H1 (cell line): ENCODE measurements around the gene ACAP3. TPM values are rescaled to one million over a fixed set of nuclear protein-coding genes. Genes with fewer than 3 reads are reported as not detected.

Experiments
- BRCA1 ChIP-seq: IDR thresholded peaks from 2 replicates; pipeline ENCODE4 v1.6.1; 2012; ENCODE audit warnings: low read depth, low read length, improper control_type of control experiment
- CHD1 ChIP-seq: IDR thresholded peaks from 2 replicates; pipeline ENCODE4 v1.6.1; 2012; ENCODE audit warnings: low read depth, low read length, improper control_type of control experiment
- CTCF ChIP-seq, 3 experiments: IDR thresholded peaks; 1 replicate in 2 of 3; 2 replicates in 1 of 3; pipeline versions ENCODE4 v1.5.1 to v1.6.1; 2011; ENCODE audit warnings: low read length in 3 of 3, mild to moderate bottlenecking in 3 of 3, inconsistent platforms in 2 of 3, low read depth in 1 of 3, moderate library complexity in 1 of 3; ENCODE audit not compliant: insufficient read depth in 1 of 3; ENCODE audit errors: control extremely low read depth in 1 of 3
- EZH2 ChIP-seq: fragments of 200-600 bp; sonication (generic); IDR thresholded peaks from 2 replicates; pipeline ENCODE4 v1.7.1; 2012; ENCODE audit warnings: low read depth, mild to moderate bottlenecking, moderate library complexity, low read length, inconsistent platforms; ENCODE audit not compliant: severe bottlenecking
- GABPA ChIP-seq: IDR thresholded peaks from 2 replicates; pipeline ENCODE4 v1.6.1; 2011; ENCODE audit warnings: mild to moderate bottlenecking, low read length, moderate library complexity, borderline replicate concordance; ENCODE audit not compliant: insufficient read depth
- HDAC2 ChIP-seq, 2 experiments: fragments of 300-600 bp in 1 of 2; sonication (generic) in 1 of 2; IDR thresholded peaks; 2 replicates each; pipeline ENCODE4 v1.6.1; 2011 to 2012; ENCODE audit warnings: low read depth in 2 of 2, low read length in 2 of 2, mild to moderate bottlenecking in 2 of 2, moderate library complexity in 2 of 2, borderline replicate concordance in 1 of 2, inconsistent platforms in 1 of 2
- HDAC6 ChIP-seq: IDR thresholded peaks from one replicate; pipeline ENCODE4 v1.7.1; 2012; ENCODE audit warnings: low read depth, mild to moderate bottlenecking, inconsistent platforms, low read length, moderate library complexity
- KDM1A ChIP-seq: fragments of 200-600, 300-600 bp; sonication (generic); IDR thresholded peaks from 2 replicates; pipeline ENCODE4 v1.7.1; 2016; ENCODE audit warnings: mild to moderate bottlenecking, low read length, borderline replicate concordance
- KDM4A ChIP-seq: IDR thresholded peaks from one replicate; pipeline ENCODE4 v1.7.1; 2012; ENCODE audit warnings: low read depth, mild to moderate bottlenecking, moderate library complexity, low read length, inconsistent platforms; ENCODE audit not compliant: severe bottlenecking
- MAFK ChIP-seq: IDR thresholded peaks from 2 replicates; pipeline ENCODE4 v1.6.1; 2012; ENCODE audit warnings: low read depth, mild to moderate bottlenecking, improper control_type of control experiment, low read length
- PHF8 ChIP-seq: fragments of 200-600 bp; sonication (generic); conservative IDR thresholded peaks from 2 replicates; pipeline ENCODE4 v1.7.1; 2012; ENCODE audit warnings: low read depth, mild to moderate bottlenecking, inconsistent platforms, low read length, moderate library complexity
- RNF2 ChIP-seq: fragments of 200-900, 300-1000 bp; sonication (generic); IDR thresholded peaks from 2 replicates; pipeline ENCODE4 v1.7.1; 2016; ENCODE audit warnings: borderline replicate concordance, low read depth, mild to moderate bottlenecking, antibody characterized with exemption, low read length; ENCODE audit not compliant: poor library complexity, severe bottlenecking; ENCODE audit errors: missing control alignments
- SIRT6 ChIP-seq: IDR thresholded peaks from one replicate; pipeline ENCODE4 v1.7.1; 2012; ENCODE audit warnings: low read length, inconsistent platforms
- SUZ12 ChIP-seq: fragments of 200-600 bp; sonication (generic); IDR thresholded peaks from 2 replicates; pipeline ENCODE4 v1.6.1; 2012; ENCODE audit warnings: mild to moderate bottlenecking, inconsistent platforms, low read length, moderate library complexity, mixed read lengths
- TAF1 ChIP-seq: IDR thresholded peaks from 2 replicates; pipeline ENCODE4 v1.6.1; 2011; ENCODE audit warnings: mild to moderate bottlenecking, low read depth, low read length
- TAF7 ChIP-seq: optimal IDR thresholded peaks from 2 replicates; pipeline ENCODE3; 2011; ENCODE audit warnings: low read depth, mild to moderate bottlenecking, inconsistent platforms, low read length, moderate library complexity, borderline replicate concordance
- ZNF274 ChIP-seq: IDR thresholded peaks from 2 replicates; pipeline ENCODE4 v1.7.0; 2012; ENCODE audit warnings: low read length, borderline replicate concordance; ENCODE audit errors: extremely low read depth
- polyA plus RNA-seq, 7 experiments: library from polyadenylated mRNA; depleted of rRNA in 3 of 7; stranded (reverse) in 5 of 7; unstranded in 2 of 7; fragments of >200 nt in 5 of 7; fragments of 200-250 nt in 2 of 7; gene quantifications; 1 replicate in 5 of 7; 2 replicates in 1 of 7; 4 replicates in 1 of 7; pipeline versions ENCODE4 v1.2.1 to v1.2.3, GENCODE V29; 2011 to 2013; ENCODE audit warnings: missing spikeins in 2 of 7, mixed read lengths in 2 of 7
- total RNA-seq: library from RNA; stranded (reverse); fragmentation: NEBNext Ultra II Directional; extraction: Animal tissue kit (Norgen Biotek cat#: 25700); gene quantifications from 2 replicates; pipeline ENCODE4 v1.2.1, GENCODE V29; 2021
- TF ChIP-seq, protein P1 (sequence below): IDR thresholded peaks from 2 replicates; pipeline ENCODE4 v1.6.1; 2012; ENCODE audit warnings: inconsistent platforms
- TF ChIP-seq, protein P2 (sequence below): IDR thresholded peaks from 2 replicates; pipeline ENCODE4 v1.6.1; 2011; ENCODE audit warnings: low read length, improper control_type of control experiment

Gene ACAP3
- total and polyA plus RNA-seq, 2 of the 8 experiments (the other 6 are each of a cell fraction or from before 2014, with no cell fraction given) = 14.8 to 28.3 TPM

- no peak for TF ChIP-seq TAF1
- TF ChIP-seq SUZ12 = no peak
- TF ChIP-seq SIRT6 = no peak
- TF ChIP-seq ZNF274 = no peak
- peak; percentile 58 for TF ChIP-seq PHF8
- TF ChIP-seq GABPA = no peak
- TF ChIP-seq RNF2 = no peak
- TF ChIP-seq HDAC6 = no peak
- TF ChIP-seq TAF7 = no peak
- no peak for TF ChIP-seq CHD1
- TF ChIP-seq HDAC2 (IDR thresholded peaks at IDR 0.05; ENCODE audit: borderline replicate concordance in 1 of 2, low read depth in 2 of 2, low read length in 2 of 2) = no peak
- no peak for TF ChIP-seq MAFK
- TF ChIP-seq, protein P1, sequence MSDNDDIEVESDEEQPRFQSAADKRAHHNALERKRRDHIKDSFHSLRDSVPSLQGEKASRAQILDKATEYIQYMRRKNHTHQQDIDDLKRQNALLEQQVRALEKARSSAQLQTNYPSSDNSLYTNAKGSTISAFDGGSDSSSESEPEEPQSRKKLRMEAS = peak; percentile 11; the same call in 1 of the 2 replicates
- TF ChIP-seq KDM4A = peak; percentile 58
- no peak for TF ChIP-seq KDM1A
- TF ChIP-seq, protein P2, sequence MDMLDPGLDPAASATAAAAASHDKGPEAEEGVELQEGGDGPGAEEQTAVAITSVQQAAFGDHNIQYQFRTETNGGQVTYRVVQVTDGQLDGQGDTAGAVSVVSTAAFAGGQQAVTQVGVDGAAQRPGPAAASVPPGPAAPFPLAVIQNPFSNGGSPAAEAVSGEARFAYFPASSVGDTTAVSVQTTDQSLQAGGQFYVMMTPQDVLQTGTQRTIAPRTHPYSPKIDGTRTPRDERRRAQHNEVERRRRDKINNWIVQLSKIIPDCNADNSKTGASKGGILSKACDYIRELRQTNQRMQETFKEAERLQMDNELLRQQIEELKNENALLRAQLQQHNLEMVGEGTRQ = no peak
- no peak for TF ChIP-seq BRCA1
- TF ChIP-seq EZH2 = no peak
- TF ChIP-seq CTCF (IDR thresholded peaks at IDR 0.05; ENCODE audit: control extremely low read depth in 1 of 3, insufficient read depth in 1 of 3, low read depth in 1 of 3, low read length in 3 of 3) = peak in 2 of 3 experiments; percentile 33 to 56; a peak in 3 of 4 replicates
These were observed 41.7 kb upstream of the ACAP3 start, which contains the start of gene DVL1 (continued) for GRCh38 chr1:1349256-1350012.
